Ectodermal cell (in vitro differentiated cells): ENCODE measurements around the gene PGPEP1.
"Not testable (repeated sequence)": the region's sequence is repeated elsewhere in the genome, so short reads cannot be mapped to it uniquely, and the experiment has no call there.

ENCODE experiments used
- H3K27ac ChIP-seq: 2 replicates; pipeline ENCODE4 v1.7.0; 2013; ENCODE audit warnings: mild to moderate bottlenecking, low read depth, low read length; ENCODE audit not compliant: insufficient read depth, poor library complexity, severe bottlenecking
- H3K27me3 ChIP-seq: 2 replicates; pipeline ENCODE4 v1.7.0; 2013; ENCODE audit warnings: mild to moderate bottlenecking, low read length; ENCODE audit not compliant: insufficient read depth, control insufficient read depth, poor library complexity, severe bottlenecking
- H3K36me3 ChIP-seq: one replicate; pipeline ENCODE4 v1.7.0; 2013; ENCODE audit warnings: low read length; ENCODE audit not compliant: control insufficient read depth, insufficient read depth
- H3K4me1 ChIP-seq: one replicate; pipeline ENCODE4 v1.7.0; 2013; ENCODE audit warnings: low read length; ENCODE audit not compliant: control insufficient read depth, insufficient read depth
- H3K4me3 ChIP-seq: 2 replicates; pipeline ENCODE4 v1.7.0; 2013; ENCODE audit warnings: low read depth, low read length, control low read depth; ENCODE audit not compliant: insufficient read depth
- H3K9me3 ChIP-seq: 2 replicates; pipeline ENCODE4 v1.7.0; 2013; ENCODE audit warnings: mild to moderate bottlenecking, low read length, moderate library complexity; ENCODE audit not compliant: control insufficient read depth
- WGBS, 2 experiments: methylation state at CpG; one replicate each; pipeline ENCODE4 v1.1.7; 2013; ENCODE audit warnings: missing lambda C conversion rate in 2 of 2; 5-methylcytosine and 5-hydroxymethylcytosine counted together

Gene PGPEP1

GRCh38 chr19:18363787-18364186 lies 23.4 kb downstream of the PGPEP1 start:
- no peak overlapping the region for H3K4me3 ChIP-seq
- 84 to 85% methylated on average over 6 of the region's 6 CpGs for WGBS, 2 experiments
- H3K27ac ChIP-seq, result no peak overlapping the region
- no peaks in the 10 kb centered on the region for H3K9me3 ChIP-seq
- no peaks in the 10 kb centered on the region for H3K27me3 ChIP-seq
- H3K4me1 ChIP-seq, result peaks cover 11% of the 10 kb centered on the region
- H3K36me3 ChIP-seq, result no peaks in the 10 kb centered on the region

GRCh38 chr19:18364277-18364825 lies 24.0 kb downstream of the PGPEP1 start:
- peaks cover 16% of the 10 kb centered on the region for H3K4me1 ChIP-seq
- H3K9me3 ChIP-seq, H3K27ac ChIP-seq, H3K4me3 ChIP-seq, H3K36me3 ChIP-seq, H3K27me3 ChIP-seq: not testable (repeated sequence)
- WGBS, 2 experiments, result 76 to 79% methylated on average over 11 of the region's 11 CpGs

GRCh38 chr19:18364826-18365528 lies 24.6 kb downstream of the PGPEP1 start:
- Histone ChIP-seq H3K4me3 (no peak overlapping the region), H3K4me1 (peaks cover 19% of the 10 kb centered on the region), H3K36me3 (no peaks in the 10 kb centered on the region), H3K27me3 (no peaks in the 10 kb centered on the region), H3K9me3 (no peaks in the 10 kb centered on the region), H3K27ac (no peak overlapping the region)
- WGBS, 2 experiments, result 72 to 73% methylated on average over 15 of the region's 15 CpGs

GRCh38 chr19:18366021-18366435 lies 25.6 kb downstream of the PGPEP1 start:
- no peaks in the 10 kb centered on the region for H3K9me3 ChIP-seq
- peaks cover 19% of the 10 kb centered on the region for H3K4me1 ChIP-seq
- H3K36me3 ChIP-seq, result no peaks in the 10 kb centered on the region
- no peak overlapping the region for H3K27ac ChIP-seq
- H3K4me3 ChIP-seq, result no peak overlapping the region
- H3K27me3 ChIP-seq, result no peaks in the 10 kb centered on the region
- 89 to 92% methylated on average over 2 of the region's 2 CpGs for WGBS, 2 experiments

GRCh38 chr19:18368504-18369222 lies 28.3 kb downstream of the PGPEP1 start:
- peaks cover 19% of the 10 kb centered on the region for H3K4me1 ChIP-seq
- H3K27ac ChIP-seq, result no peak overlapping the region
- 80 to 81% methylated on average over 15 of the region's 15 CpGs for WGBS, 2 experiments

GRCh38 chr19:18373407-18373891 lies 33.1 kb downstream of the PGPEP1 start:
- H3K4me1 ChIP-seq, result peaks cover 17% of the 10 kb centered on the region

More at GRCh38 chr19:18368504-18369222, 28.3 kb downstream of the PGPEP1 start:
- Histone ChIP-seq H3K27me3 (no peaks in the 10 kb centered on the region), H3K4me3 (no peak overlapping the region), H3K9me3 (no peaks in the 10 kb centered on the region), H3K36me3 (no peaks in the 10 kb centered on the region)

GRCh38 chr19:18373892-18374629 lies 33.7 kb downstream of the PGPEP1 start:
- Histone ChIP-seq H3K27ac (no peak overlapping the region), H3K4me1 (peaks cover 11% of the 10 kb centered on the region), H3K9me3 (no peaks in the 10 kb centered on the region), H3K27me3 (no peaks in the 10 kb centered on the region), H3K4me3 (no peak overlapping the region), H3K36me3 (no peaks in the 10 kb centered on the region)
- WGBS, 2 experiments, result 47 to 57% methylated on average over 17 of the region's 17 CpGs

More at GRCh38 chr19:18373407-18373891, 33.1 kb downstream of the PGPEP1 start:
- H3K4me3 ChIP-seq, result no peak overlapping the region
- no peaks in the 10 kb centered on the region for H3K27me3 ChIP-seq
- WGBS, 2 experiments, result 79 to 81% methylated on average over 4 of the region's 4 CpGs
- no peaks in the 10 kb centered on the region for H3K36me3 ChIP-seq
- H3K27ac ChIP-seq, result no peak overlapping the region
- H3K9me3 ChIP-seq, result no peaks in the 10 kb centered on the region

GRCh38 chr19:18377026-18377425 lies 36.6 kb downstream of the PGPEP1 start:
- WGBS, 2 experiments, result 93 to 94% methylated on average over 6 of the region's 6 CpGs
- no peak overlapping the region for H3K4me3 ChIP-seq
- no peak overlapping the region for H3K27ac ChIP-seq
- peaks cover 5% of the 10 kb centered on the region for H3K4me1 ChIP-seq
- no peaks in the 10 kb centered on the region for H3K36me3 ChIP-seq
- H3K27me3 ChIP-seq, result no peaks in the 10 kb centered on the region
- no peaks in the 10 kb centered on the region for H3K9me3 ChIP-seq

GRCh38 chr19:18379803-18380747 lies 39.7 kb downstream of the PGPEP1 start:
- WGBS, 2 experiments, result 82 to 85% methylated on average over 22 of the region's 22 CpGs
- Histone ChIP-seq H3K4me1 (no peaks in the 10 kb centered on the region), H3K36me3 (no peaks in the 10 kb centered on the region), H3K27me3 (no peaks in the 10 kb centered on the region), H3K4me3 (no peak overlapping the region), H3K9me3 (no peaks in the 10 kb centered on the region), H3K27ac (no peak overlapping the region)
